T-helper 1 cell treated with Interleukin-12 subunit alpha and Interleukin-12 subunit beta and Interleukin-4 antibody, amounts not matched to agents 30 ng/mL and 1 ng/mL, for 36 hours (primary cell): ENCODE data around the gene PCDHB2. TPM values are rescaled to one million over a fixed set of nuclear protein-coding genes. Genes with fewer than 3 reads are reported as not detected.
"Not testable (repeated sequence)": the region's sequence is repeated elsewhere in the genome, so short reads cannot be mapped to it uniquely, and the experiment has no call there.

ENCODE experiments used
- intact Hi-C: fragments of 100-400 bp; cut with micrococcal nuclease; formaldehyde crosslinking; loops from one replicate; pipeline ENCODE4 v1.15.1; 2024
- total RNA-seq: library from RNA; stranded (reverse); gene quantifications from 2 replicates; pipeline ENCODE4 v1.2.3, GENCODE V29; 2022

Gene PCDHB2
- total RNA-seq, 1 donor from 2014 or later, result not detected

- intact Hi-C loops, result no loop called here
These were observed 41.4 kb downstream of the PCDHB2 start for GRCh38 chr5:141135718-141136266.

GRCh38 chr5:141137346-141137745, 42.9 kb downstream of the PCDHB2 start:
- intact Hi-C loops, result not testable (repeated sequence)

Other genes with a start within 250 kb of the PCDHB2 start
- gene PCDHA9, start 246.2 kb upstream of the PCDHB2 start, total RNA-seq, result not detected in 2 replicates
- gene PCDHA10, start 238.7 kb upstream of the PCDHB2 start, total RNA-seq, result not detected in 2 replicates
- gene PCDHA11, start 225.7 kb upstream of the PCDHB2 start, total RNA-seq, result not detected in 2 replicates
- gene PCDHA12, start 219.3 kb upstream of the PCDHB2 start, total RNA-seq, result not detected in 2 replicates
- not detected in 2 replicates for gene PCDHA13, start 212.5 kb upstream of the PCDHB2 start, total RNA-seq
- not detected in 2 replicates for gene PCDHAC1, start 168.3 kb upstream of the PCDHB2 start, total RNA-seq
- gene PCDHAC2, start 128.1 kb upstream of the PCDHB2 start, total RNA-seq, result not detected in 2 replicates
- gene PCDHB1, start 43.2 kb upstream of the PCDHB2 start, total RNA-seq, result not detected in 2 replicates
- not detected in 2 replicates for gene PCDHB3, start 5.9 kb downstream of the PCDHB2 start, total RNA-seq
- gene PCDHB4, start 27.2 kb downstream of the PCDHB2 start, total RNA-seq, result not detected in 2 replicates
- gene PCDHB5, start 40.6 kb downstream of the PCDHB2 start, total RNA-seq, result not detected in 2 replicates
- gene PCDHB6, start 55.4 kb downstream of the PCDHB2 start, total RNA-seq, result not detected in 2 replicates
- gene PCDHB7, start 78.0 kb downstream of the PCDHB2 start, total RNA-seq, result not detected in 2 replicates
- gene PCDHB8, start 83.2 kb downstream of the PCDHB2 start, total RNA-seq, result not detected in 2 replicates
- gene PCDHB16, start 87.8 kb downstream of the PCDHB2 start, total RNA-seq, result not detected in 2 replicates
- not detected in 2 replicates for gene PCDHB9, start 92.5 kb downstream of the PCDHB2 start, total RNA-seq
- gene PCDHB10, start 97.7 kb downstream of the PCDHB2 start, total RNA-seq, result not detected in 2 replicates
- not detected in 2 replicates for gene PCDHB11, start 105.0 kb downstream of the PCDHB2 start, total RNA-seq
- not detected in 2 replicates for gene PCDHB12, start 114.1 kb downstream of the PCDHB2 start, total RNA-seq
- gene PCDHB13, start 119.3 kb downstream of the PCDHB2 start, total RNA-seq, result not detected in 2 replicates
- gene PCDHB14, start 128.7 kb downstream of the PCDHB2 start, total RNA-seq, result not detected in 2 replicates
- gene PCDHB15, start 150.8 kb downstream of the PCDHB2 start, total RNA-seq, result not detected in 2 replicates
- 0.44 and 0.56 TPM in 2 replicates for gene SLC25A2, start 209.4 kb downstream of the PCDHB2 start, total RNA-seq
- gene TAF7, start 226.2 kb downstream of the PCDHB2 start, total RNA-seq, result 61.0 and 65.9 TPM in 2 replicates
- 0.15 and 0.17 TPM in 2 replicates for gene PCDHGA1, start 235.9 kb downstream of the PCDHB2 start, total RNA-seq
- gene PCDHGA2, start 244.1 kb downstream of the PCDHB2 start, total RNA-seq, result 0.05 and 0.07 TPM in 2 replicates
- gene PCDHGA3, start 249.2 kb downstream of the PCDHB2 start, total RNA-seq, result 0.07 and 0.34 TPM in 2 replicates